HUES6 (cell line): ENCODE data around the gene PDE4D.

Experiments used
- H3K27ac ChIP-seq: 2 replicates; pipeline ENCODE4 v1.7.0; 2013; ENCODE audit warnings: low read depth, mild to moderate bottlenecking, low read length, inconsistent platforms
- H3K27me3 ChIP-seq: 2 replicates; pipeline ENCODE4 v1.6.1; 2013; ENCODE audit warnings: low read length; ENCODE audit not compliant: control insufficient read depth, insufficient read depth
- H3K36me3 ChIP-seq: 2 replicates; pipeline ENCODE4 v1.6.1; 2013; ENCODE audit warnings: low read length; ENCODE audit not compliant: control insufficient read depth, insufficient read depth
- H3K4me1 ChIP-seq: 2 replicates; pipeline ENCODE4 v1.6.1; 2013; ENCODE audit warnings: low read length; ENCODE audit not compliant: control insufficient read depth, insufficient read depth
- H3K4me3 ChIP-seq: 2 replicates; pipeline ENCODE4 v1.5.1; 2013; ENCODE audit warnings: low read depth, low read length
- H3K9ac ChIP-seq: one replicate; pipeline ENCODE4 v1.6.1; 2013; ENCODE audit warnings: mild to moderate bottlenecking, low read length
- H3K9me3 ChIP-seq: 2 replicates; pipeline ENCODE4 v1.6.1; 2013; ENCODE audit warnings: low read depth, low read length; ENCODE audit not compliant: control insufficient read depth, insufficient read depth

The PDE4D gene

GRCh38 chr5:59040024-59040803 is 853.3 kb downstream of the PDE4D start:
- peak overlapping the region; percentile 69 for H3K9ac ChIP-seq
- no peak overlapping the region for H3K27ac ChIP-seq
- H3K27me3 ChIP-seq, result peaks cover 39% of the 10 kb centered on the region
- H3K4me3 ChIP-seq, result peak overlapping the region; percentile 76
- peaks cover 13% of the 10 kb centered on the region; the same call in 1 of the 2 replicates for H3K4me1 ChIP-seq
- no peaks in the 10 kb centered on the region for H3K9me3 ChIP-seq
- no peaks in the 10 kb centered on the region for H3K36me3 ChIP-seq

GRCh38 chr5:59039296-59040023 is 854.1 kb downstream of the PDE4D start:
- Histone ChIP-seq H3K27ac (no peak overlapping the region), H3K4me1 (peaks cover 18% of the 10 kb centered on the region)

GRCh38 chr5:59038798-59039295 is 854.7 kb downstream of the PDE4D start:
- peaks cover 18% of the 10 kb centered on the region for H3K4me1 ChIP-seq
- H3K9ac ChIP-seq, result peak overlapping the region; percentile 69
- no peaks in the 10 kb centered on the region for H3K9me3 ChIP-seq

More at GRCh38 chr5:59039296-59040023, 854.1 kb downstream of the PDE4D start:
- Histone ChIP-seq H3K27me3 (peaks cover 39% of the 10 kb centered on the region), H3K4me3 (peak overlapping the region; percentile 76), H3K36me3 (no peaks in the 10 kb centered on the region), H3K9me3 (no peaks in the 10 kb centered on the region), H3K9ac (peak overlapping the region; percentile 69)

GRCh38 chr5:59037941-59038797 is 855.4 kb downstream of the PDE4D start:
- Histone ChIP-seq H3K4me1 (peaks cover 18% of the 10 kb centered on the region), H3K27me3 (peaks cover 39% of the 10 kb centered on the region), H3K27ac (no peak overlapping the region), H3K9me3 (no peaks in the 10 kb centered on the region), H3K9ac (peak overlapping the region; percentile 69), H3K4me3 (peak overlapping the region; percentile 76), H3K36me3 (no peaks in the 10 kb centered on the region)

More at GRCh38 chr5:59038798-59039295, 854.7 kb downstream of the PDE4D start:
- Histone ChIP-seq H3K36me3 (no peaks in the 10 kb centered on the region), H3K27ac (no peak overlapping the region), H3K4me3 (peak overlapping the region; percentile 76), H3K27me3 (peaks cover 39% of the 10 kb centered on the region)

GRCh38 chr5:59037453-59037852 is 856.1 kb downstream of the PDE4D start:
- H3K36me3 ChIP-seq, result no peaks in the 10 kb centered on the region
- no peaks in the 10 kb centered on the region for H3K9me3 ChIP-seq
- H3K27ac ChIP-seq, result no peak overlapping the region
- H3K27me3 ChIP-seq, result peaks cover 39% of the 10 kb centered on the region
- peak overlapping the region; percentile 76; the same call in 1 of the 2 replicates for H3K4me3 ChIP-seq
- peaks cover 18% of the 10 kb centered on the region for H3K4me1 ChIP-seq
- no peak overlapping the region for H3K9ac ChIP-seq

- H3K4me3 ChIP-seq, result no peak overlapping the region
- no peak overlapping the region for H3K9ac ChIP-seq
- peaks cover 18% of the 10 kb centered on the region for H3K4me1 ChIP-seq
- H3K27ac ChIP-seq, result no peak overlapping the region
- peaks cover 39% of the 10 kb centered on the region for H3K27me3 ChIP-seq
- H3K9me3 ChIP-seq, result no peaks in the 10 kb centered on the region
- no peaks in the 10 kb centered on the region for H3K36me3 ChIP-seq
Observed at GRCh38 chr5:59037041-59037440, 856.5 kb downstream of the PDE4D start.

GRCh38 chr5:59036274-59036961 is 857.1 kb downstream of the PDE4D start:
- no peak overlapping the region for H3K27ac ChIP-seq
- no peaks in the 10 kb centered on the region for H3K36me3 ChIP-seq
- H3K9ac ChIP-seq, result no peak overlapping the region
- H3K4me3 ChIP-seq, result no peak overlapping the region
- H3K9me3 ChIP-seq, result no peaks in the 10 kb centered on the region
- peaks cover 38% of the 10 kb centered on the region for H3K27me3 ChIP-seq
- peaks cover 18% of the 10 kb centered on the region for H3K4me1 ChIP-seq

GRCh38 chr5:59035681-59036080 is 857.8 kb downstream of the PDE4D start:
- H3K4me3 ChIP-seq, result no peak overlapping the region
- H3K4me1 ChIP-seq, result peaks cover 17% of the 10 kb centered on the region
- H3K9me3 ChIP-seq, result no peaks in the 10 kb centered on the region
- H3K9ac ChIP-seq, result no peak overlapping the region
- H3K27ac ChIP-seq, result no peak overlapping the region
- H3K36me3 ChIP-seq, result no peaks in the 10 kb centered on the region
- H3K27me3 ChIP-seq, result peaks cover 30% of the 10 kb centered on the region

- Histone ChIP-seq H3K27ac (no peak overlapping the region), H3K4me1 (peaks cover 12% of the 10 kb centered on the region), H3K36me3 (no peaks in the 10 kb centered on the region), H3K27me3 (peaks cover 20% of the 10 kb centered on the region), H3K9ac (no peak overlapping the region), H3K9me3 (no peaks in the 10 kb centered on the region), H3K4me3 (no peak overlapping the region; the same call in 1 of the 2 replicates)
Observed at GRCh38 chr5:59034498-59035186, 858.9 kb downstream of the PDE4D start.
